Stimulated activated CD8-positive, alpha-beta memory T cell treated with anti-CD3 and anti-CD28 coated beads, Interleukin-7, amount 100 ng/mL, for 48 hours (primary cell): ENCODE results near the gene NSMCE1.
"Not testable (repeated sequence)": the region's sequence is repeated elsewhere in the genome, so short reads cannot be mapped to it uniquely, and the experiment has no call there.

ENCODE experiments used
- DNase-seq, 2 donors: peaks; one replicate each; pipeline ENCODE4 v3.0.0-alpha.2; 2020; ENCODE audit warnings: low read depth in 1 of 2; ENCODE audit errors: extremely low read depth in 1 of 2

NSMCE1 gene

GRCh38 chr16:27220527-27220926 is 48.0 kb downstream of the NSMCE1 start:
- no peak for DNase-seq

DNA sequence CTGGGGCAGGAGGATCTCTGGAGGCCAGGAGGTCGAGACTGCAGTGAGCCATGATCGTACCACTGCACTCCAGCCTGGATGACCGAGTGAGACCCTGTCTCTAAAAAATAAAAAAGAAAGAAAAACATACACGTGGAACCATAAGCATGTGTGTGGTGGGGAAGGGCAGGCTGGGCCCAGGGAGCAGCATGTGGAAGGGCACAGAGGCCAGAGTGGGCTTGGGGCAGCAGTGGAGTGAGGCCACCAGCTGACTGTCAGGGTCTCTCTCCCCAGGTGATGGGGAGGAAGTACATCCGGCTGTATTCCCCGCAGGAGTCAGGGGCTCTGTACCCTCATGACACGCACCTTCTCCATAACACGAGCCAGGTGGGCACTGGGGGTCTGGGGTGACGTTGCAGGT is 48.5 kb downstream of the NSMCE1 start:
- no peak for DNase-seq

GRCh38 chr16:27219161-27219560 is 49.4 kb downstream of the NSMCE1 start:
- no peak for DNase-seq

DNA sequence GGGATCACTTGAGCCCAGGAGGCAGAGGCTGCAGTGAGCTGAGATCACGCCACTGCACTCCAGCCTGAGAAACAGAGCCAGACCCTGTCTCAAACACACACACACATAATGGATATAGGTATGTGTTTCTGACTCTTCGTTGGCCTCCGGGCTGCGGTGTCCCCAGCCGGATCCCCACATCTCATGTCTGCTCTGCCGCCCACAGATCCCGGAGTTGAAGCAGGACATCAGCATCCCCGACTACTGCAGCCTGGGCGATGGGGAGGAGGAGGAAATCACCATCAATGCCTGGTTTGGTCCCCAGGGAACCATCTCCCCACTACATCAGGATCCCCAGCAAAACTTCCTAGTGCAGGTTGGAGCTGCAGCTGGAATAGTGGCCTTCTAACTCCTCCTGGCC is 49.8 kb downstream of the NSMCE1 start:
- no peak for DNase-seq

- DNase-seq = no peak
Observed at GRCh38 chr16:27217256-27217655, 51.3 kb downstream of the NSMCE1 start.

DNA sequence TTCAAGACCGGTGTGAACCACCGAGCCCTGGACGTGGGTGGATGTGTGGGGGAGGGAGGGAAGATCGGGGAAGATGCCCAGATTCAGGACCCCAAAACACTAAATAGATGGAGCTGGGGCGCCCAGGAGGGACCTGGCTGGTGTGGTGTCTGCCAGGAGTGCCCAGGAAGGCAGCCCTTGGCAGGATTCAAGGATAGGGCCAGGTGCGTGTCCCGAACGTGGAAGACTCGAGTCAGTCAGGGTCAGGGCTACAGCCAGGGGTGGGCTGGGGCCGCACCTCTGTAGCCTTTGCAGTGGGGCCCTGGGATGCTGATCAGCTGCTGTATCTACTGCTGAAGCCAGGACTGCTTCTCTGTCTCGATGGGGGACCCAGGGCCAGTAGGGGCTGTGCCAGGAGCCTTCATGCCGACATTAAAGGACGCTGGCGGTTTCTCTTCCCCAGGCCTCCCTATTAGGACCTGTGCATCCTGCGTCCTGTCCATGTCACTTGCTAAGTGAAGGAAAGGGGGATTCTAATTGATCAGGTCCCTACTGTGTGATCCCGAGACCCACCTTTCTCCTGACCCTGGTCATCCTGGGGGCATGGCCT is 52.2 kb downstream of the NSMCE1 start:
- DNase-seq = no peak

- DNase-seq = no peak
Observed at GRCh38 chr16:27215660-27216059, 52.9 kb downstream of the NSMCE1 start.

- DNase-seq = no peak
Observed at GRCh38 chr16:27214084-27214961, 54.2 kb downstream of the NSMCE1 start.

GRCh38 chr16:27211026-27211425 is 57.5 kb downstream of the NSMCE1 start:
- DNase-seq = no peak

- no peak for DNase-seq
Observed at GRCh38 chr16:27210174-27210573, 58.4 kb downstream of the NSMCE1 start.

GRCh38 chr16:27209591-27209990 is 59.0 kb downstream of the NSMCE1 start:
- DNase-seq = no peak

- no peak for DNase-seq
Observed at GRCh38 chr16:27208796-27209195, 59.8 kb downstream of the NSMCE1 start.

- no peak for DNase-seq
Observed at GRCh38 chr16:27208081-27208680, 60.4 kb downstream of the NSMCE1 start.

- DNase-seq = not testable (repeated sequence)
Observed at GRCh38 chr16:27207121-27207520, 61.5 kb downstream of the NSMCE1 start.

DNA sequence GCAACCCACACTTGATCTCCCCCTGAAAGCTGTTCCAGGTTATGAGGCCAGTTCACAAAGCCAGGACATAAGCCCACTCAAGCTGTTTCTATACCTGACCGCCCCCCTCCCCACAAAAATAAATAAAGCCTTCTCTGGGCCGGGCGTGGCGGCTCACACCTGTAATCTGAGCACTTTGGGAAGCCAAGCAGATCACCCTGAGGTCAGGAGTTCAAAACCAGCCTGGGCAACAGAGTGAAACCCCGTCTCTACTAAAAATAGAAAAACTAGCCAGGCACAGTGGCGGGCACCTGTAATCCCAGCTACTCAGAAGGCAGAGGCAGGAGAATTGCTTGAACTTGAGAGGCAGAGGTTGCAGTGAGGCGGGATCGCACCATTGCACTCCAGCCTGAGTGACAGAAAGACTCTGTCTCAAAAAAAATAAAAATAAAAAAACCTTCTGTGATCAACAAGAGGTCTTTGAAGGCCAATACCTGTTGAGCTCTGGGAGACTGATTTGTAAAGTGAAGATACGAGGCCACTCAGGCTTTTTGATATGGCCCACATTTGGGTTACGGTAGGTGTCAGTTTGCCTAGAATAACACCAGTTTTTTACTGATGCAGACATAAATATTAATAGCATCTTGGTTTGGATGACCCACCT is 63.0 kb downstream of the NSMCE1 start:
- DNase-seq = no peak

- no peak for DNase-seq
Observed at GRCh38 chr16:27204312-27204915, 64.2 kb downstream of the NSMCE1 start.

DNA sequence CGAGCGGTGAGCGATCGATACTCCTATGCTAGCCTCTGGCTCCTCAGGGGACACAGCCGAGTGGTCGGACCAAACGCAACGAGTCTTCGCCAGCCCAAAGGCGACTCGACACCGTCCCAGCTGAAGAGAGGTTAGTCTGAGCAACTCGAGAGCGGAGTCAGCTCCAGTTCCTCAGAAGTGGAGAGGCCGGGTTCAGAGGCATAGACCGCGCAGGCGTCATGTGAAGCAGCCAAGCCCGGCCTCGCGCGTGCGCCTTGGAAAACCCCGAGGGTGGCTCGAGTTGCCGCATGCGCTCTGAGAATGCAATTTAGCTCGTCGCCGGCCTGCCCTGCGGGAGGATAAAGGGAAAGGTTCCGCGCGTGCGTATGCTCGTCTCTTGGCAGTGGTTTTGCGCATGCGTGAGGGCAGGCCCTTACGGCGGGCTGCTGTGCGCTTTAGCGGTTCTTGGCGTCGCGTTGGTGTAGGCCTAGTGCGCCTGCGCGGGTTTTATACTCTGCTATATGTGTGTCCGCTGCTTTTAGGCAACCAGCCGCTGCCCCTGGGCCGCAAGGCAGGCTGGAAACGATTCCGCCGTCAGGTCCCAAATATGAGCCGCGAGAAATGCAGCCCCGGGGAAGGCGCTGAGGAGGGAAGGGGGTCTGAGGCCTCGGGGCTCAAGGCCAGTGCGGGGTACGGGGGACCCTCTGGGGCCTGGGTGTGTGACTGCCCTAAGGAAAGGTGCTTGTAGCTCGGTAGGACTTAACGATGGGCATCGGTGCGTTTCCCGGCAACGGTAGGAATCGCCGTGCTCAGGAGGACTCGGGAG is 64.9 kb downstream of the NSMCE1 start, which contains the start of gene KDM8:
Gene KDM8 (plus strand): TSS at position 20 of the 805 bp plus-strand sequence. CDS start 6,598 bp downstream, outside the sequence.
- peak; percentile 99 for DNase-seq

- DNase-seq = peak; percentile 76 to 83
Observed at GRCh38 chr16:27202923-27203506, 65.6 kb downstream of the NSMCE1 start.

DNA sequence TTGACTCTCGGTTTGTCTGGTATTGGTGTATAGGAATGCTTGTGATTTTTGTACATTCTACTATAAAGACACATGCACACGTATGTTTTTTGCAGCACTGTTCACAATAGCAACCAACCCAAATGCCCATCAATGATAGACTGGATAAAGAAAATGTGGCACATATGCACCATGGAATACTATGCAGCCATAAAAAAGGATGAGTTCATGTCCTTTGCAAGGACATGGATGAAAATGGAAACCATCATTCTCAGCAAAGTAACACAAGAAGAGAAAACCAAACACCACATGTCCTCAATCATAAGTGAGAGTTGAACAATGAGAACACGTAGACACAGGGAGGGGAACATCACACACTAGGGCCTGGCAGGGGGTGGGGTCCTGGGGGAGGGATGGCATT is 67.7 kb downstream of the NSMCE1 start:
- DNase-seq = not testable (repeated sequence)

GRCh38 chr16:27199736-27200135 is 68.8 kb downstream of the NSMCE1 start:
- DNase-seq = no peak
